GOT3 (cell line): Measurements from ENCODE around the gene PSMB2.
A peak's percentile ranks its signal among the peaks of the same experiment; 100 is the strongest.

Experiments
- DNase-seq: peaks from one replicate; lab custom pipeline; 2025; ENCODE audit warnings: mixed read lengths; lab: John Stamatoyannopoulos, UW

The PSMB2 gene

DNA sequence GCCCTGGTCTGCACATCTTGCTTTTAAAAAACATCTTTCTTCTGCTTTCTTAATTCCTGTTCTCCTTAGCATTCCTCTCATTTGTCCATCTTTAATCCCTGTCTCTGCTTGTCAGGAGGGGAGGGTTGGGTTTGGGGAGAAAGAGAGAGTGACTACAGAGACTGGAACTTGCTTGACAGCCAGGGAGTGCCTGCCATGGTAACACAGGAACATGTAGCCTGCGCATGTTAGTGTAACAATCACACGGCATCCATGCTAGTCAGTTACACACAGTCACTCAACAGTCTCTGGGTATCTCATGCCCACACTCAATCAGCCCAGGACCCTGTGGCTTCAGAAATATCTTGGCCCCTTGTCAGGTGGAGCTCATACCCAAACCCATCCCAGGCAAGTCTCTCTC, 69.0 kb downstream of the PSMB2 start:
- no peak for DNase-seq

DNA sequence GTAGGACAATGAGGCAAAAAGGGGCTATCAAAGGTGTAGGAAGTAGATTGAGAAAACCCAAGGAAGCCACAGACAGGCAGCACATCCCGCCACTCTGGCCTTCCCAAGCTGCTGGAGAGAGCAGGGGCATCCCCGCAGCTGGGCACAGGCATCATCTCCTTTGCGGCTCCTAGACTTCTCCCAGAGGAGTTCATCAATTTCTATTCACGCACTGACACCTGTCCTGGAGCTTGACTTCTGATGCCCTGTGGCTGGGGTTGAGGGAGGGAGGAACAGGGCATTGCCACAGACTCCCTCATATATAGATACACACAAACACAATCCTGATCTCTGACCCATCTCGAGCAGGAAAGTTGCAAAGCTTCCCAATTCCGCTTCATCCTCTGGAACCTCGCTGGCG, 70.1 kb downstream of the PSMB2 start:
- DNase-seq = no peak

- DNase-seq = no peak
Measured at GRCh38 chr1:35570589-35571137, 70.7 kb downstream of the PSMB2 start.

DNA sequence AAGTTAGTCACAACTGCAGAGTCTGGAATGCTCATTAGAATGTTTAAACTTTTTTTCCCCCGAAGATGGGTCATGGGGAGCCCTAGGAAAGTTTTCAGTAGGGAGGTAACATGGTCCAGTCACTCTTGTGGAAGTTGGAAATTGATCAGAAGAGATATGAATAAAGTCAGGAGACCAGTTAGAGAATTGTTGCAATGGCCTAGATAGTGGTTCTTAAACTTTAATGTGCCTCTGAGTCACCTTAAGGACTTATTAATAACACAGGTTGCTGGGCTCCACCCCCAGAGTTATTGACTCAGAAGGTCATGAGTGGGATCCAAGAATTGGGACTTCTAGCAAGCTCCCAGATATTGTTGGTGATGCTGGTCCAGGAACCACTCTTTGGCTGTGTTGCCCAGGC, 71.4 kb downstream of the PSMB2 start:
- DNase-seq = no peak

GRCh38 chr1:35568975-35569395, 72.3 kb downstream of the PSMB2 start:
- DNase-seq = no peak

GRCh38 chr1:35567947-35568558, 73.3 kb downstream of the PSMB2 start:
- DNase-seq = no peak

GRCh38 chr1:35565742-35566133, 75.6 kb downstream of the PSMB2 start:
- DNase-seq = no peak

GRCh38 chr1:35564884-35565741, 76.2 kb downstream of the PSMB2 start:
- no peak for DNase-seq

- DNase-seq = peak; percentile 29
Measured at GRCh38 chr1:35564037-35564883, 77.1 kb downstream of the PSMB2 start.

- DNase-seq = no peak
Measured at GRCh38 chr1:35563166-35563565, 78.2 kb downstream of the PSMB2 start.

- DNase-seq = no peak
Measured at GRCh38 chr1:35561972-35562680, 79.2 kb downstream of the PSMB2 start.

- DNase-seq = no peak
Measured at GRCh38 chr1:35561297-35561971, 79.9 kb downstream of the PSMB2 start.

DNA sequence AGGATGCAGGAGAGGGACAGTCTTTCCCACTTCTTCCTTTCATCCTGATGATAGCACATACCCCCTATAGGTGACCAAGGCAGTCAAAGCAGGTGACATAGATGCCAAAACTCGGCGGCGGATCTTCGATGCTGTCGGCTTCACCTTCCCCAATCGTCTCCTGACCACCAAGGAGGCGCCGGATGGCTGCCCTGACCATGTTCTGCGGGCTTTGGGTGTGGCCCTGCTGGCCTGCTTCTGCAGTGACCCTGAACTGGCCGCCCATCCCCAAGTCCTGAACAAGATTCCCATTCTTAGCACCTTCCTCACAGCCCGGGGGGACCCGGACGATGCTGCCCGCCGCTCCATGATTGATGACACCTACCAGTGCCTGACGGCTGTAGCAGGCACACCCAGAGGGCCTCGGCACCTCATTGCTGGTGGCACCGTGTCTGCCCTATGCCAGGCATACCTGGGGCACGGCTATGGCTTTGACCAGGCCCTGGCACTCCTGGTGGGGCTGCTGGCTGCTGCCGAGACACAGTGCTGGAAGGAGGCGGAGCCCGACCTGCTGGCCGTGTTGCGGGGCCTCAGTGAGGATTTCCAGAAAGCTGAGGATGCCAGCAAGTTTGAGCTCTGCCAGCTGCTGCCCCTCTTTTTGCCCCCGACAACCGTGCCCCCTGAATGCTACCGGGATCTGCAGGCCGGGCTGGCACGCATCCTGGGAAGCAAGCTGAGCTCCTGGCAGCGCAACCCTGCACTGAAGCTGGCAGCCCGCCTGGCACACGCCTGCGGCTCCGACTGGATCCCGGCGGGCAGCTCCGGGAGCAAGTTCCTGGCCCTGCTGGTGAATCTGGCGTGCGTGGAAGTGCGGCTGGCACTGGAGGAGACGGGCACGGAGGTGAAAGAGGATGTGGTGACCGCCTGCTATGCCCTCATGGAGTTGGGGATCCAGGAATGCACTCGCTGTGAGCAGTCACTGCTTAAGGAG, 80.8 kb downstream of the PSMB2 start:
- no peak for DNase-seq

DNA sequence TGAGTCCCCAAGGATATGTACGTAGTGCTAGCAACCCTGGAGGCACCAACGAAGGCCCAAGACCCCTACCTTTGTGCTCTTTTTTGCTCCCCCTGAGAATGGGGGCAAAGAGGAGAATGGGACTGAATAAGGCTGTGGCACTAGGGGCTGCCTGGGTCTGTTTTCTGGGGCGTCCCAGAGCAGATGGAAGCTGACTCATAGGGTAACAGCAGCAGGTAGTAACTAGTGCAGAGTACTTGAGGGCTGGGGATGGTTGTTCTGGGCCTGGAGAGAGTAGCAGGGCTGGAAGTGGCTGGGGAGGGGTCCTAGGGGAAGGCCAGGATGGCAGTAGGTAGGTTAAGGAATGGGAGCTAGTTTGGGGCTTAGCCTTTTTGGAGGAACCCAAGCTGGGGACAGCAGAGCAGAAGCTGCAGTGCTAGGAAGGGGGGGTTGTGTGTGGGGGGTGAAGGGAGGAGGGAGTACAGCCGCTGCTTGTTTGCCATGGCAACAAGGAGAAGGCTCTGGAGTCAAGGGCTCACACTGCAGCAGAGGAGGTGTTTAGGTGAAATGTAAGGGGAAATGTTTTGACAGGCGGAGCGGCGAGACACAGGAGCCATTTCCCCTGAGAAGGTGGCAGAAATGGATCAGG, 81.9 kb downstream of the PSMB2 start:
- no peak for DNase-seq

- no peak for DNase-seq
Measured at GRCh38 chr1:35558374-35559316, 82.7 kb downstream of the PSMB2 start.

GRCh38 chr1:35557611-35558373, 83.5 kb downstream of the PSMB2 start, which contains the start of gene NCDN:
Gene NCDN (plus strand): TSS chr1:35557799. CDS start chr1:35558191, 392 bp downstream.
- peak; percentile 93 for DNase-seq

DNA sequence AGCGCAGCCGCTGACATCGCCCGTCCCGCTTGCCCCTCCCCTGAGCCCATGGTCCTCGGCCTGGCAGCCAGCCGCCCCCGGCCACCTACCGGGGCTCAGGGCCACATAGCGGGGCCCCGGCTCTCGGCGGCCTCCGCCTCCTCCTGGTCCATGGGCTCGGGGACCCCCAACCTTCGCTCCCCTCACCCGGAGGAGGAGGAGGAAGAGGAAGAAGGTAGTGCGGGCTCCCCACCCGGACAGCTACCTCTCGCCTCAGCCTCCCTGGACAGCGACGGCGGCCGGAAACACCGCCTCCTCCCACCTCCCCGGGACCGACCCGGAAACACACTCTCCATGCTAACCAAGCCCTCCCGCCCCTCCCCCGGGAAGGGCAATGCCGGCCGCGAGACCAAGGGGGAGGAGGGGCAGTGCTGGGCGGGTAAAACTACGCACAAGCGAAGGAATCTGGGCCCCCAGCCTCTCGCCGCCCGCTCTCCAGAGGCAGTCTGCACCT, 84.2 kb downstream of the PSMB2 start, which contains the start of gene KIAA0319L:
Gene KIAA0319L (minus strand): TSS at position 286 of the 493 bp plus-strand sequence. CDS start 2,912 bp downstream, outside the sequence.
- DNase-seq = peak; percentile 93
